ENCODE measurements around the gene TNFRSF9. TPM values are rescaled to one million over a fixed set of nuclear protein-coding genes. Genes with fewer than 3 reads are reported as not detected.

The TNFRSF9 gene
- total RNA-seq, 1 donor from 2014 or later, result 57.0 TPM

DNA sequence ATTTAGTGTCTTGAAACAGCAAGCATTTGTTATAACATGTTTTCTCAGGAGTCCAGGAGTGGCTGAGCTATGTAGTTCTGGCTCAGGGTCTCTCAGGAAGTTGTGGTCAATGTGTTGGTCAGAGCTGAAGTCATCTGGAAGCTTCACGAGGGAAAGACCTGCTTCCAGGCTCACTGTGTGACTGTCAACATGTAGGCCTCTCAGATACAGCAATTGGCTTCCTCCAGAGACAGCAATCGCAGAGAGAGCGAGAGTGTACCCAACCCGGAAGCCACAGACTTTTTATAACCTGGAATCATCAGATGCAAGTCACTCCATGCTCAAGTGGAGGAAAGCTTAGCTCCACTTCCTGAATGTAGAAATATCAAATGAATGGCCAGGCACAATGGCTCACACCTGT lies 40.9 kb downstream of the TNFRSF9 start:
- peak overlapping the region; percentile 23 for H3K27ac Mint-ChIP-seq
- H3K36me3 Mint-ChIP-seq (ENCODE audit: low read depth), result no peaks in the 10 kb centered on the region
- DNase-seq (ENCODE audit: low spot score), result no peak
- H3K4me1 Mint-ChIP-seq (ENCODE audit: low read depth), result peaks cover 7% of the 10 kb centered on the region
- intact Hi-C loops (cut with micrococcal nuclease), result loop anchor here (5.0 kb wide), 1 partner anchor 48 kb away; no protein-coding TSS in a partner anchor
- no peak overlapping the region for H3K4me3 Mint-ChIP-seq
- no peaks in the 10 kb centered on the region for H3K9me3 Mint-ChIP-seq
- peaks cover 7% of the 10 kb centered on the region for H3K27me3 Mint-ChIP-seq (ENCODE audit: insufficient read depth)

DNA sequence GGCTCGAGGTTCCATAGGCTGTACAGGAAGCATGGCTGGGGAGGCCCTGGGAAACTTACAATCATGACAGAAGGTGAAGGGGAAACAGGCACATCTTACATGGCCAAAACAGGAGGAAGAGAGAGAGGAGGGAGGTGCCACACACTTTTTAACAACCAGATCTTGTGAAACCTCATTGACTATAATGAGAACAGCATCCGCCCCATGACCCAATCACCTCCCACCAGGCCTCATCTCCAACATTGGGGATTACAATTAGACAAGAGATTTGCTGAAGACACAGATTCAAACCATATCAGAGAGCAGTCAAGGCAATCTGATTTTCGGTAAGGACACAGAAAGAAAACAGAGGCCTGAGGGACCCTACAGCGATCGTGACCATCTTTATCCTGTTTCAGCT lies 41.7 kb downstream of the TNFRSF9 start:
- H3K27ac Mint-ChIP-seq, result no peak overlapping the region
- H3K4me3 Mint-ChIP-seq, result no peak overlapping the region

DNA sequence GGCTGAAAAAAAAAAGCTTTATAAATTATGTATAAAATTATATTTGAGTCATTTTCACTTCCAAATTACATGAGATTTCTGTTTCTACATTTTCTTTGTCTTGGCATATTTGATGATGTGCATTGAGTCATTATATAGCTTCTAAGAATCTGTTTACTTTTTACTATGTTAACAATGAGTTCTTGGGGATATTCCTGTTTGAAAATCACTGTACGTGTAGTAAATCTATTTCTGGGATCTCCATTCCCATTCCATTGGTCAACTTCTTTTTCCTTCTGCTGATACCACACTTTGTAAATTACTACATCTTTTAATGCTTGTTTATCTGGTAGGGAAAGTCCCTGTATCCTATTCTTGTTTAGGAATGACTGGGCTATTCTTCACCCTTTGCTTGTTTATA lies 43.6 kb downstream of the TNFRSF9 start:
- no peaks in the 10 kb centered on the region for H3K4me1 Mint-ChIP-seq (ENCODE audit: low read depth)
- H3K36me3 Mint-ChIP-seq (ENCODE audit: low read depth), result no peaks in the 10 kb centered on the region
- no peak overlapping the region for H3K4me3 Mint-ChIP-seq
- H3K27ac Mint-ChIP-seq, result no peak overlapping the region
- intact Hi-C loops (cut with micrococcal nuclease), result no loop called here
- no peak for DNase-seq (ENCODE audit: low spot score)
- no peaks in the 10 kb centered on the region for H3K9me3 Mint-ChIP-seq
- H3K27me3 Mint-ChIP-seq (ENCODE audit: insufficient read depth), result peaks cover 7% of the 10 kb centered on the region

More for the DNA sequence above, 41.7 kb downstream of the TNFRSF9 start:
- no peaks in the 10 kb centered on the region for H3K9me3 Mint-ChIP-seq
- DNase-seq (ENCODE audit: low spot score), result no peak
- intact Hi-C loops (cut with micrococcal nuclease), result no loop called here
- H3K27me3 Mint-ChIP-seq (ENCODE audit: insufficient read depth), result peaks cover 7% of the 10 kb centered on the region
- no peaks in the 10 kb centered on the region for H3K36me3 Mint-ChIP-seq (ENCODE audit: low read depth)
- H3K4me1 Mint-ChIP-seq (ENCODE audit: low read depth), result peaks cover 7% of the 10 kb centered on the region

- Mint-ChIP-seq H3K4me1 (ENCODE audit: low read depth) (no peaks in the 10 kb centered on the region), H3K27me3 (ENCODE audit: insufficient read depth) (peaks cover 12% of the 10 kb centered on the region), H3K4me3 (no peak overlapping the region), H3K9me3 (no peaks in the 10 kb centered on the region), H3K36me3 (ENCODE audit: low read depth) (no peaks in the 10 kb centered on the region), H3K27ac (no peak overlapping the region)
- DNase-seq (ENCODE audit: low spot score), result no peak
- intact Hi-C loops (cut with micrococcal nuclease), result no loop called here
Measured at GRCh38 chr1:7893529-7894180, 47.0 kb downstream of the TNFRSF9 start.

- H3K36me3 Mint-ChIP-seq (ENCODE audit: low read depth), result no peaks in the 10 kb centered on the region
- H3K27me3 Mint-ChIP-seq (ENCODE audit: insufficient read depth), result peaks cover 12% of the 10 kb centered on the region
- no peaks in the 10 kb centered on the region for H3K9me3 Mint-ChIP-seq
- DNase-seq (ENCODE audit: low spot score), result no peak
- intact Hi-C loops (cut with micrococcal nuclease), result no loop called here
- H3K4me3 Mint-ChIP-seq, result no peak overlapping the region
- no peak overlapping the region for H3K27ac Mint-ChIP-seq
- no peaks in the 10 kb centered on the region for H3K4me1 Mint-ChIP-seq (ENCODE audit: low read depth)
Measured at GRCh38 chr1:7891804-7892203, 48.8 kb downstream of the TNFRSF9 start.

DNA sequence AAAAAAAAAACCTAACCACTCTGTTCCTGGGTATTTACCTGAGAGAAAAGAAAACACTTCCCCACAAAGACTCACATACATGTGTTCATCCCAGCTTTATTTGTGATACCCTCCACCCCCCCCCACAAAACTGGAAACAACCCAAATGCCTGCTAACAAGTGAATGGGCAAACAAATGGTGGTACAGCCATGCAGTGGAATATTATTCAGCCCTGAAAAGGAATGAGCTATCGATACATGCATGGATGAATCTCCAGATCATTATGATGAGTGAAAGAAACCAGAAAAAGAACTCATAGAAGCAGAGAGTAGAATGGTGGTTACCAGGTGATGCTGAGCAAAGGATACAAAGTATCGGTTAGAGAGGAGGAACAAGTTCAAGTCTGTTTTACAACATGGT lies 49.8 kb downstream of the TNFRSF9 start:
- no peak overlapping the region for H3K4me3 Mint-ChIP-seq
- H3K4me1 Mint-ChIP-seq (ENCODE audit: low read depth), result no peaks in the 10 kb centered on the region

DNA sequence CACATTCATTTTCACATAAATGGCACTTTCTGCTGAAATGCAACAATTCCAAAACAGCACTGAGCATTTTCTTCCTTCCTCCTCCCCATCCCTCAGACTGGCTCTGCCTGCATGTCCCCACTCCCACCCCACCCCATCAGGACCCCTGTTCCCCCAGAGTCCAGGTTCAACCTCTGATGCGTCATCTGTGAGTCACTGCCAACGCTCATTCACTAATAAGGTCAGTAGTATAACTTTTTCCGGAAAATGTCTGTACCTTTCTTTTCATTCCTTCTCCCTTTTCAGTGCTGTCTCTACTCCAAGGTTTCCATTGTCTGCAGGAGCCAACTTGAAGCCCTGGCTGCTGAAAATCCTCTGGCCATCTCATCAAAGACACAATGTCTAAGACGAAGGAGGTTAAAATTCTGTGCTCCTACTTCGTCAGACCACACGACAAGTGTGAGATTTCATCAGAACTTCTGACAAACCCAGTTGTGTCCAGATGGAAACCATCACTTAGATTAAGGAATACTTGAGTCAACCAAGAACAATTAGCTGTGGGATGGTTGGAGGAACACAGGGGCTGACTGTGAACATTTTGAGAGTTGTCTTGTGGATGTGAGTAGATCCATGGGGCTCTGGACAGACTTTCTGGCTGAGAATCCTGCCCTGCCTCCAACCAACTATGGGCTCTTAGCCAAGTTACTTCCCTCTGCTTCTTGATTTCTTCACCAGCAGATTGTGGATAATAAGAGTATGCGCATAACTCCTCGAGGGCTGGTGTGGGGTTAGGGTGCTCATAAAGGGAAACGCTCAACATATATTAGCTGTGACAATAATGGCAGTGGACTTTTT lies 52.2 kb downstream of the TNFRSF9 start:
- Mint-ChIP-seq H3K27me3 (ENCODE audit: insufficient read depth) (peaks cover 25% of the 10 kb centered on the region), H3K9me3 (peaks cover 7% of the 10 kb centered on the region), H3K36me3 (ENCODE audit: low read depth) (no peaks in the 10 kb centered on the region), H3K27ac (no peak overlapping the region), H3K4me1 (ENCODE audit: low read depth) (no peaks in the 10 kb centered on the region), H3K4me3 (no peak overlapping the region)
- intact Hi-C loops (cut with micrococcal nuclease), result no loop called here
- DNase-seq (ENCODE audit: low spot score), result no peak

More for the DNA sequence above, 49.8 kb downstream of the TNFRSF9 start:
- Mint-ChIP-seq H3K27ac (no peak overlapping the region), H3K9me3 (no peaks in the 10 kb centered on the region), H3K36me3 (ENCODE audit: low read depth) (no peaks in the 10 kb centered on the region), H3K27me3 (ENCODE audit: insufficient read depth) (peaks cover 15% of the 10 kb centered on the region)
- intact Hi-C loops (cut with micrococcal nuclease), result no loop called here
- no peak for DNase-seq (ENCODE audit: low spot score)

- Mint-ChIP-seq H3K36me3 (ENCODE audit: low read depth) (no peaks in the 10 kb centered on the region), H3K9me3 (peaks cover 7% of the 10 kb centered on the region), H3K4me1 (ENCODE audit: low read depth) (no peaks in the 10 kb centered on the region), H3K27ac (no peak overlapping the region), H3K27me3 (ENCODE audit: insufficient read depth) (peaks cover 25% of the 10 kb centered on the region), H3K4me3 (no peak overlapping the region)
- intact Hi-C loops (cut with micrococcal nuclease), result no loop called here
- DNase-seq (ENCODE audit: low spot score), result no peak
Measured at GRCh38 chr1:7886405-7886745, 54.3 kb downstream of the TNFRSF9 start.

DNA sequence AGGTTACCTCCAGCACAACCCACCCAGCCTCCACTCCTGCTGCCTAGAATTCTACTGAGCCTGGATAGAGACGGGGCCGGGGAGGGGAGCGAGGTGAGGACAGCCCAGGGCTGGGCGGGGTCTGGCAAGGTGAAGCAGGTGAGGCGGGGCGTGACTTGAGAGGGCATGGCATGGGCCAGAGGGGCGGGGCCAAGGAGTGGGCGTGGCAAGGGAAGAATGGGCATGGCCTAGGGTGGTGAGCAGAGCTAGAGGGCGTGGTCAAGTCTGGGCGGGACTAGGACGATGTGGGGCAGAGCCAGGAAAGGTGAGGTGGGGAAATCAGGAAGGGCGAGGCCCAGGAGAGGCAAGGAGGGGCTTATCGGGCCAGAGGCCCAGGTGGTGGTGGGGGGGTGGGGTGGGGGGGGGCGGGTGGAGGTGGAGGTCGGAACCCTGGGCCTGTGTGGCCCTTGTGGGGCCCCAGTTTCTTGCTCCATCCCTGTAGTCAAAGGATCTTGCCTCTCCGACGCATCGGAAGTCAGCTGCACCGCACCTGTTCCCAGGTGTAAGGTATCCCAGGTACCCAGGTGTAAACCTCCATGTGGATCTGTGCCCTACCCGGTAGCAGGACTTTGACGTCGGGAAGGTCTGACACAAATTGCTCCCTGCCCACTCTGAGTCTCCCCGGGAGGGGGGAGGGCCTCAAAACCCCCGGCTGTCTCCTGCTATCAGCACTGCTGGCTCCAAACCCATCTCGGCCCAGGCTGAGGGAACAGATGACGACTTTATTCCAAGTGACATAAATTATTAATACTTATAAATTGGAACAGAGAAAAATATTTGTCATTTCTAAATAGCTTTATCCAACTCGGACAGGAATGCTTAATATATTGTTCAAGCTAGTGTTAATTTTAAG lies 54.9 kb downstream of the TNFRSF9 start:
- Mint-ChIP-seq H3K36me3 (ENCODE audit: low read depth) (no peaks in the 10 kb centered on the region), H3K27ac (no peak overlapping the region), H3K4me3 (no peak overlapping the region), H3K9me3 (peaks cover 7% of the 10 kb centered on the region), H3K4me1 (ENCODE audit: low read depth) (no peaks in the 10 kb centered on the region), H3K27me3 (ENCODE audit: insufficient read depth) (peaks cover 25% of the 10 kb centered on the region)
- DNase-seq (ENCODE audit: low spot score), result no peak
- intact Hi-C loops (cut with micrococcal nuclease), result no loop called here

DNA sequence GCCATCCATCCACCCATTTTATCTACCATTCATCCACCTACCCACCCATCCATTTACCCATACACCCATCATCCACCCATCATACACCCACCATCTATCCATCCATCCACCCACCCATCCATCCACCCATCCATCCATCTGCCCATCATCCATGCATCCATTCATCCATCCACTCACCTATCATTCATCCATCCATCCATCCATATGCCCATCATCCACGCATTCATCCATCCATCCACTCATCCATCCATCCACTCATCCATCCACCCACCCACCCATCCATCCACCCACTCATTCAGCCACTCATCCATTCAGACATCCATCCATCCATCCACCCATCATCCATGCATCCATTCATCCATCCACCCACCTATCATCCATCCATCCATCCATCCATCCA lies 55.9 kb downstream of the TNFRSF9 start:
- Mint-ChIP-seq H3K36me3 (ENCODE audit: low read depth) (no peaks in the 10 kb centered on the region), H3K27me3 (ENCODE audit: insufficient read depth) (peaks cover 19% of the 10 kb centered on the region), H3K27ac (no peak overlapping the region), H3K4me3 (no peak overlapping the region), H3K4me1 (ENCODE audit: low read depth) (no peaks in the 10 kb centered on the region), H3K9me3 (peaks cover 7% of the 10 kb centered on the region)
- intact Hi-C loops (cut with micrococcal nuclease), result no loop called here
- DNase-seq (ENCODE audit: low spot score), result no peak

GRCh38 chr1:7879228-7879627 lies 61.4 kb downstream of the TNFRSF9 start:
- H3K9me3 Mint-ChIP-seq, result peaks cover 16% of the 10 kb centered on the region

DNA sequence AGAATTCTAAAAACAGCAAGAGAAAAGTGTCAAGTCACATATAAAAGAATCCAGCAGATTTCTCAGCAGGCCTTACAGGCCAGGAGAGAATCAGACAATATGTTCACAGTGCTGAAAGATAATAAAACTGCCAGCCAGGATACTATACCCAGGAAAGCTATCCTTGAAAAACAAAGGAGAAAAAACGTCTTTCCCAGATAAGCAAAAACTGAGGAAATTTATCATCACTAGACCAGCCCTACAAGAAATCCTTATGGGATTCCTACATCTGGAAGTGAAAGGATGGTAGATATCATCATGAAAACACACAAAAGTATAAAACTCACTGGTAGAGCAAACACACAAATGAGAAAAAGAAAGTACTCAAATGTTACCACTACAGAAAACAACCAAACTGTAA lies 62.6 kb downstream of the TNFRSF9 start:
- no peak overlapping the region for H3K4me3 Mint-ChIP-seq
- H3K27me3 Mint-ChIP-seq (ENCODE audit: insufficient read depth), result peaks cover 4% of the 10 kb centered on the region
- intact Hi-C loops (cut with micrococcal nuclease), result no loop called here
- H3K27ac Mint-ChIP-seq, result no peak overlapping the region
- no peaks in the 10 kb centered on the region for H3K36me3 Mint-ChIP-seq (ENCODE audit: low read depth)
- H3K9me3 Mint-ChIP-seq, result peaks cover 16% of the 10 kb centered on the region
- DNase-seq (ENCODE audit: low spot score), result no peak
- peaks cover 6% of the 10 kb centered on the region for H3K4me1 Mint-ChIP-seq (ENCODE audit: low read depth)

More at GRCh38 chr1:7879228-7879627, 61.4 kb downstream of the TNFRSF9 start:
- no peak for DNase-seq (ENCODE audit: low spot score)
- Mint-ChIP-seq H3K27me3 (ENCODE audit: insufficient read depth) (peaks cover 7% of the 10 kb centered on the region), H3K4me3 (no peak overlapping the region), H3K4me1 (ENCODE audit: low read depth) (peaks cover 6% of the 10 kb centered on the region), H3K36me3 (ENCODE audit: low read depth) (no peaks in the 10 kb centered on the region), H3K27ac (no peak overlapping the region)
- intact Hi-C loops (cut with micrococcal nuclease), result no loop called here

All from activated T-helper 1 cell treated with anti-CD3 and anti-CD28 coated beads, Interleukin-12 subunit alpha, Interleukin-12 subunit beta, Interleukin-2, Interleukin-4 antibody, amounts not matched to agents 30 ng/mL and 10 ng/mL and 1 ng/mL, durations not matched to agents 14 hours and 24 hours and 36 hours (primary cell).